ENCODE data around the gene SIDT1.

The SIDT1 gene

GRCh38 chr3:113531826-113532697 lies at the start of gene SIDT1:
Gene SIDT1 (plus strand): TSS chr3:113532555. CDS start chr3:113533022, 467 bp downstream.
- DNase-seq (ENCODE audit: low read depth): no peak
- peak within 1 kb of the TSS; percentile 23 for H3K4me3 ChIP-seq (ENCODE audit: control insufficient read depth, low read depth, low read length)
- TF ChIP-seq, protein P1, sequence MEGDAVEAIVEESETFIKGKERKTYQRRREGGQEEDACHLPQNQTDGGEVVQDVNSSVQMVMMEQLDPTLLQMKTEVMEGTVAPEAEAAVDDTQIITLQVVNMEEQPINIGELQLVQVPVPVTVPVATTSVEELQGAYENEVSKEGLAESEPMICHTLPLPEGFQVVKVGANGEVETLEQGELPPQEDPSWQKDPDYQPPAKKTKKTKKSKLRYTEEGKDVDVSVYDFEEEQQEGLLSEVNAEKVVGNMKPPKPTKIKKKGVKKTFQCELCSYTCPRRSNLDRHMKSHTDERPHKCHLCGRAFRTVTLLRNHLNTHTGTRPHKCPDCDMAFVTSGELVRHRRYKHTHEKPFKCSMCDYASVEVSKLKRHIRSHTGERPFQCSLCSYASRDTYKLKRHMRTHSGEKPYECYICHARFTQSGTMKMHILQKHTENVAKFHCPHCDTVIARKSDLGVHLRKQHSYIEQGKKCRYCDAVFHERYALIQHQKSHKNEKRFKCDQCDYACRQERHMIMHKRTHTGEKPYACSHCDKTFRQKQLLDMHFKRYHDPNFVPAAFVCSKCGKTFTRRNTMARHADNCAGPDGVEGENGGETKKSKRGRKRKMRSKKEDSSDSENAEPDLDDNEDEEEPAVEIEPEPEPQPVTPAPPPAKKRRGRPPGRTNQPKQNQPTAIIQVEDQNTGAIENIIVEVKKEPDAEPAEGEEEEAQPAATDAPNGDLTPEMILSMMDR (conservative IDR thresholded peaks at IDR 0.05; ENCODE audit: control insufficient read depth, insufficient read depth, low read depth, low read length): peak; percentile 3

DNA sequence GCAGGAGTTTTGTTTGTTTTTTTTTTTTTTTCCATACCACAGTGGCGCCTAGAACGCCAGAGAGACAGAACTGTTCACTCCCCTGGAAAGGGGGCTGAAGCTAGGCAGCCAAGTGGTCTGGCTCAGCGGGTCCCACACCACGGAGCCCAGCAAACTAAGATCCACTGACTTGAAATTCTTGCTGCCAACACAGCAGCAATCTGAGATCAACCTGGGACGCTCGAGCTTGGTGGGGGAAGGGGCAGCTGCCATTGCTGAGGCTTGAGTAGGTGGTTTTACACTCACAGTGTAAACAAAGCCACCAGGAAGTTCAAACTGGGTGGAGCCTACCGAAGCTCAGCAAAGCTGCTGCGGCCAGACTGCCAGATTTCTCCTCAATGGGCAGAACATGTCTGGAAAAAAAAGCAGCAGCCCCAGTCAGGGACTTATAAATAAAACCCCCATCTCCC lies 47.2 kb upstream of the SIDT1 start:
- TF ChIP-seq, protein P1 (conservative IDR thresholded peaks at IDR 0.05; ENCODE audit: control insufficient read depth, insufficient read depth, low read depth, low read length): no peak
- no peak for DNase-seq (ENCODE audit: low read depth)
- H3K4me3 ChIP-seq (ENCODE audit: control insufficient read depth, low read depth, low read length): no peak overlapping the region

DNA sequence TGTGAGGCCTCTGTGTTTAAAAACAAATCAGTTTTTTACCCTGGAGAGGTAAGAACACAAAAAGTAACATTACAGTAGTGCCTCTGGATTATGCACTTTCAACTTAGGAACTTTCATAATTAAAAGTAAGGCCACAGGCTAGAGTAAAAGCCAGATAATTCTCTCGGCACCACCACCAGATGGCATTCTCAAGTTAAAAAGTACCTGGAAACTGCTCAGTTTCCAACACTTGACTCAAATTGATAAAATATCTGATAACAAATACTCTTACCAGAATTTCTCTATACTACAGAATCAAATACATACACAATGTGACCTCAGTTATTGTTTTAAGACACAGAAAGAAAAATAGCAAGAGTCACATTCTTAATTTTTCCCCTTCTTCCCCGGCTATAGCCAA lies 37.3 kb upstream of the SIDT1 start:
- TF ChIP-seq, protein P1 (conservative IDR thresholded peaks at IDR 0.05; ENCODE audit: control insufficient read depth, insufficient read depth, low read depth, low read length): peak; percentile 40
- H3K4me3 ChIP-seq (ENCODE audit: control insufficient read depth, low read depth, low read length): no peak overlapping the region
- DNase-seq (ENCODE audit: low read depth): peak; percentile 42

GRCh38 chr3:113496924-113497323 lies 35.4 kb upstream of the SIDT1 start:
- TF ChIP-seq, protein P1 (conservative IDR thresholded peaks at IDR 0.05; ENCODE audit: control insufficient read depth, insufficient read depth, low read depth, low read length): no peak
- peak; percentile 67 for DNase-seq (ENCODE audit: low read depth)
- H3K4me3 ChIP-seq (ENCODE audit: control insufficient read depth, low read depth, low read length): no peak overlapping the region

DNA sequence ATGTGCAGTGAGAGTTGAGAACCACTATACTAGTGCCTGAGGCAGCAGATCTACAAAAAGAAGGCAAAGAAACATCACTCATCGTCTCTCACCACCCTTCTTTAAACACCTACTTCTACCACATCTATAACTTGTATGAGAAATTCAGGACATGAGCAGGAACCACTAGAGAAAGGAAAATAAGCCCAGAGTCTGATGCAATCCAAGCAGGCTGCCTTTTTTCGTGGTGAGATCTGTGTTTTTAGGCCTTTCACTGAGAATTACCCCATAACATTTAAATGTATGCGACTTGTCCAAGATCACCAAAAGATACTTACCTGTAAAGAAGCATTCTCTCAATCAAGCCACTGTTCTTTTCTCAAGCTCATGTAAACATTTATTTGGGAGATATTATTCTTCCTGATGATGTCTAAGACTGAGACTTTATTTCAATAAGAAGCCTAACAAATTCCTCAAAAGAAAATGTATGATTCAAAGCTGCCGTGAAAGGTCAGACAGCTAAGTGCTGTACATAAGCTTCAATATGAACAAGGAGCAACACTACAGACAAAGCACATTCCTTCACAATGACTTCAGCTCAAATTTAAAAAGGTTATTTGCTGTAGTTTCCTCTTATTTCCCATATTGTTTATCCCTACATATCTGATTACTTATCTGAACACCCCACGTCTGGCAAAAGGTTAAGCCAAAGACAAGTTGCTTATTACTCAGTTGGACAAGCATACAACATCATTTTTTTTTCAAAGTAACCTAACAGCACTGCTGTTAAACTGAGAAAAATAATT lies 33.9 kb upstream of the SIDT1 start:
- peak; percentile 28 for DNase-seq (ENCODE audit: low read depth)
- TF ChIP-seq, protein P1 (conservative IDR thresholded peaks at IDR 0.05; ENCODE audit: control insufficient read depth, insufficient read depth, low read depth, low read length): no peak
- H3K4me3 ChIP-seq (ENCODE audit: control insufficient read depth, low read depth, low read length): no peak overlapping the region

DNA sequence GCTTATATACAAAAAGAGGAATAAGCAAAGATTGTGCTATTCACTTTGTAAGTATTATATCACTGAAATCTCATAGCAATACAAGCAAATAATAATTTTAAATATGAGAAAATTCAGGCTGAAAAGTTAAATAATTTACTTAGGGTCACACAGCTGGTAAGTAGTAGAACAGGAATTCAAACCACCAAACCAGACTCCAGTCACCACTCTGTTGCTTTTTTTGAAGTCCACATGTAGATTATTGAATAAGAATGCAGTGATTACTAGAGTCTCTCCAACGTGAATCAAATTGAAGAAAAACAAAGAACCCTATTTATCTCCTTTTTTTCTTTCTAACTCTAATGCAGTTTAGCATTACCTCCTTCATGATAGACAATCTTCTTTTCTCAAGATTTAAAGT lies 33.3 kb upstream of the SIDT1 start:
- no peak for DNase-seq (ENCODE audit: low read depth)
- no peak overlapping the region for H3K4me3 ChIP-seq (ENCODE audit: control insufficient read depth, low read depth, low read length)
- TF ChIP-seq, protein P1 (conservative IDR thresholded peaks at IDR 0.05; ENCODE audit: control insufficient read depth, insufficient read depth, low read depth, low read length): no peak

Measured in fibroblast of mammary gland (primary cell).